NT2/D1 (cell line): ENCODE data around the gene ASIC2.

Experiments
- SUZ12 ChIP-seq: IDR thresholded peaks from 2 replicates; pipeline ENCODE4 v1.6.1; 2011; ENCODE audit not compliant: insufficient read length, insufficient read depth; ENCODE audit errors: extremely low read depth
- YY1 ChIP-seq: IDR thresholded peaks from 2 replicates; pipeline ENCODE4 v1.6.1; 2011; ENCODE audit not compliant: insufficient read length, insufficient read depth
- ZNF274 ChIP-seq: IDR thresholded peaks from 2 replicates; pipeline ENCODE4 v1.6.1; 2011; ENCODE audit warnings: mild to moderate bottlenecking, low read depth, low read length

DNA sequence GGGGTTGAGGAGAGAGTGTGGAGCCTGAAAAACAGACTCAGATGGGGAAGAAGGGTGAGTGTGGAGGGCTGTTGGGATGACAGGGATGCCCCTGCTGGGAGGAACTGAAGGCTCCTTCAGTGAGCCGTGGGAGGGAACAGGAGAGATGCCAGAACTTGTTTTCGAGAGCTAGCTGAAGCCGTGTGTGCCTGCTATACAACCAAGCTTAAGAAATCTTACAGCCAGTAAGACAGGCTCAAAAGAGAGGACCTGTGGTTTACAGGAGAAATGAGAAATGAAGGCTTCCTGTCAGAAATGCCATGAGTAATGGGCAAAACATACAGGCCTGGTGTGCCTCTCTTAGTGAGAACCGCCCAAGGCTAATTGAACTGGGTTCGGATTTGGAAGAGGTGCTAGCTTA lies 201.8 kb downstream of the ASIC2 start:
- TF ChIP-seq ZNF274 (no peak), SUZ12 (no peak), YY1 (no peak)
